ENCODE results near the gene LRFN4.

Gene LRFN4

DNA sequence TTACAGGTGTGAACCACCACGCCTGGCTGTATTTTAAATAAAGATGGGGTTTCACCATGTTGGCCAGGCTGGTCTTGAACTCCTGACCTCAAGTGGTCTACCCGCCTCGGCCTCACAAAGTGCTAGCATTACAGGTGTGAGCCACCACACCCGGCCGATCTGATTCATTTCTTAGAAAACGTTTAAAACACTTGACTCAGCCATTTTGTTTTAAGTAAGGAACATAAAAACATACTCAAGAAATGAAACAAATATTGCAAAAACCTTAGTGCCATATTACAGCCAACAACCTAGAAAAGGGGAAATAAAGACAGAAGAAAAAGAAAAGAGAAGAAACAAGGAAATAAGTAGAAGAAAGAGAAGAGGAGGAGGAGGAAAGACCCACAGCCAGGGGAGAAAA is 17.4 kb downstream of the LRFN4 start:
- TF ChIP-seq, protein P1, sequence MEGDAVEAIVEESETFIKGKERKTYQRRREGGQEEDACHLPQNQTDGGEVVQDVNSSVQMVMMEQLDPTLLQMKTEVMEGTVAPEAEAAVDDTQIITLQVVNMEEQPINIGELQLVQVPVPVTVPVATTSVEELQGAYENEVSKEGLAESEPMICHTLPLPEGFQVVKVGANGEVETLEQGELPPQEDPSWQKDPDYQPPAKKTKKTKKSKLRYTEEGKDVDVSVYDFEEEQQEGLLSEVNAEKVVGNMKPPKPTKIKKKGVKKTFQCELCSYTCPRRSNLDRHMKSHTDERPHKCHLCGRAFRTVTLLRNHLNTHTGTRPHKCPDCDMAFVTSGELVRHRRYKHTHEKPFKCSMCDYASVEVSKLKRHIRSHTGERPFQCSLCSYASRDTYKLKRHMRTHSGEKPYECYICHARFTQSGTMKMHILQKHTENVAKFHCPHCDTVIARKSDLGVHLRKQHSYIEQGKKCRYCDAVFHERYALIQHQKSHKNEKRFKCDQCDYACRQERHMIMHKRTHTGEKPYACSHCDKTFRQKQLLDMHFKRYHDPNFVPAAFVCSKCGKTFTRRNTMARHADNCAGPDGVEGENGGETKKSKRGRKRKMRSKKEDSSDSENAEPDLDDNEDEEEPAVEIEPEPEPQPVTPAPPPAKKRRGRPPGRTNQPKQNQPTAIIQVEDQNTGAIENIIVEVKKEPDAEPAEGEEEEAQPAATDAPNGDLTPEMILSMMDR (IDR thresholded peaks at IDR 0.05; ENCODE audit: control insufficient read depth, extremely low read depth, insufficient read depth): no peak
- no peak overlapping the region for H3K4me3 ChIP-seq (ENCODE audit: low read depth, low read length)
- no peak for DNase-seq (ENCODE audit: low read depth)

DNA sequence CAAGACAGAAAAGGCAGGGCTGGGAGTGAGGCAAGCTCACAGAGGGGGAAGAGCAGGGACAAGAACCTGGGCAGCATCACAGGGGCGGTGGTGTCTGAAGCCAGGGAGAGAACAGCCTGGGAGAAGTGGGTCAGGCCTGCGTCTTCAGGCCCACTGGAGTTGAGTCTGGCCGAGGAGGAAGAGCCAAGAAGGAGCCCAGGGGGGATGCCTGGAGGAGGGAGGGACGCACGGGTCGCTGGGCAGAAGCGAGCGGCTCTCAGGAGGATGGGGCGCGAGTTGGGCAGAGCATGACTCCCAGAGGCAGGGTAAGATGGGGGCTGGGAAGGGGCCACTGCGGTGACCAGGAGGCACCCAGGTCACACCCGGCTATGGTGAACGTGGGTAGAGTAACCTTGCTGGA is 18.5 kb downstream of the LRFN4 start:
- TF ChIP-seq, protein P1 (IDR thresholded peaks at IDR 0.05; ENCODE audit: control insufficient read depth, extremely low read depth, insufficient read depth): no peak
- DNase-seq (ENCODE audit: low read depth): no peak
- H3K4me3 ChIP-seq (ENCODE audit: low read depth, low read length): no peak overlapping the region

DNA sequence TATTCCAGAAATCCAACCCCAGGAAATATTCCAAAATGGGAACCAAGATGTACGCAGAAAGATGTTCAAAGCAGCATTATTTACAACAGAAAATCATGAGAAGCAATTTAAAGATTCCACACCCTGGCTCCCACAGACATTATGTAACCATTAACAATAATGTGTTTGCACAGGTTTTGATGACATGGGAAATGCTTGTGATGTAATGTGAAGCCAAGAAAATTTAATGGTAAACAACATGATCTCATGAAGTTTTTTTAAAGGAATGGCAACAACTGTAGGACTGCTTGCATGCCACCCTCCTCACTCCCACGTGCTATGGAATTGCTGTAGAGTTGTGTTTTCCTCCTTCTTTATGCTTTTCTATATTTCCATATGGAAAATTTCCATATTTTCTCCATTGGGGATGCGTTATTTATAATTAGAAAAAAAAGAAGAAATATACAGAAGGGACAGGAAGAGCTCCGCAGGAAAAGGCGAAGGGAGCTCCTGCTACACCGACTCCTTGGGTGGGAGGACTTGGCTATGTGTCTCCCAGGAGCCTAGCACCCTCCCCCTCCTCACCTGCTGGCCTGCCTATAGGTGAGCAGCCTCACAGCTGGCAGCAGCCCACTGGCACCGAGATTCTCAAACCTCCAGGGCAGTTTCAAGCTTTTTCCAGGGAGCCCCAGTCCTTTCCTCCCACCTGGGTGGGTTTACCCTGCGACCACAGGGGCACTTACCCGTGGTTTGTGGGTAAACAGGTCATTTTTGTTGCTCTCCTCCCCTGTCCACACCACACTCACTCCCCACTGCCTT is 20.9 kb downstream of the LRFN4 start:
- peak; percentile 85 for DNase-seq (ENCODE audit: low read depth)
- no peak overlapping the region for H3K4me3 ChIP-seq (ENCODE audit: low read depth, low read length)
- TF ChIP-seq, protein P1 (IDR thresholded peaks at IDR 0.05; ENCODE audit: control insufficient read depth, extremely low read depth, insufficient read depth): no peak

DNA sequence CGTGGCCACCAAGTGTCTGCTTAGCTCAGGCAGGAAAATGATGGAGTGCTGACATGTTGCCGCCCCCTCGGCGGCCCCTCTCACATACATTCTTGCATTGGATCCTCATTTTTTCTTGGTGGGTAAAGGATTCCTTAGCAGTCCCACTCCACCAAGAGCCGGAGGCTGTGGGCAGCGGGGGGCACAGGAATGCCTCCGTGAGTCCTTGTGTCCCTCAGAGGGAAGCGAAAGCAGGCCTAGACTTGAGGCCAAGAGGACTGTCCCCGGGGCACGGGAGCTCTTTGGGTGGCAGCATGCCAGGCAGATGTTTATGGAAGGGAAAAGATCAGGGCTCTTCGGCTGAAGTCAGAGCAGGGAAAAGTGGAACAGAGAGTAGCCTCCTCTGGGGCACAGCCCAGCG is 21.6 kb downstream of the LRFN4 start:
- DNase-seq (ENCODE audit: low read depth): no peak
- TF ChIP-seq, protein P1 (IDR thresholded peaks at IDR 0.05; ENCODE audit: control insufficient read depth, extremely low read depth, insufficient read depth): no peak

DNA sequence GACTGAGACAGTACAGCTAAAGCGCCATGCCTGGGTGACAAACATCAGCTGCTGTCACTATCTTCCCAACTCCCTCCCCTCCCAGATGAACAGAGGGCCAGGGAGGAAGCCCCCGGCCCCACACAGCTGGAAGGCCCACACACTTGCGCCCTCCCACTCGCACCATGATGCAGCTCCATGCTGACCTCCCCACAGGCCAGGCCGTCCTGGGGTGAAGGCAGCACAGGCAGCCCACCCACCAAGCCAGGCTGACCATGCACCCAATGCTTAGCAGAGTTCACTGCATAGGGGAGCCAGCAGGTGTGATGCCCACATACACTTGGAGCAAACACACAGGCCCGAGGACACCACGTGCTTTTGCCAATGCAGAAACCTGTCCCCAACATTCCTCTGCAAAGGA is 22.1 kb downstream of the LRFN4 start:
- no peak overlapping the region for H3K4me3 ChIP-seq (ENCODE audit: low read depth, low read length)
- TF ChIP-seq, protein P1 (IDR thresholded peaks at IDR 0.05; ENCODE audit: control insufficient read depth, extremely low read depth, insufficient read depth): no peak
- DNase-seq (ENCODE audit: low read depth): no peak

More for the DNA sequence above, 21.6 kb downstream of the LRFN4 start:
- no peak overlapping the region for H3K4me3 ChIP-seq (ENCODE audit: low read depth, low read length)

DNA sequence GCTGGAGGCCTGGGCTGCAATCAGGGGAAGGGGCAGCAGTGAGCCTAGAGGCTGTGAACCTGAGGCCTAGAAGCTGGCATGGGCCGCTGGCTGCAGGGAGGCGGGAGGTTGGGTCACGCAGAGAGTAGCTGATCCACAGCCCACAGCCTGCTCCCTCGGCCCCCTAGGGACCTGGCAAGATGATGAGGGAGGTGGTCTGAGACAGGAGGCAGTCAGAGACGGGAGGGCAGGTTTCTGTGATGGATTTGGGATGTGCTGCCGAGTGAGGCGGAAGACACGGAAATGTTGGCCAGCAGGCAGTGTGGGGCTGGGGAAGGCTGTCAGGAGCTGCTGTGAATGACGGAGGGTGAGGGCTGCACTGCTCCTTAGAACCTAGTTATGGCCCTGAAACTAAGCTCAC is 22.7 kb downstream of the LRFN4 start:
- TF ChIP-seq, protein P1 (IDR thresholded peaks at IDR 0.05; ENCODE audit: control insufficient read depth, extremely low read depth, insufficient read depth): no peak
- no peak for DNase-seq (ENCODE audit: low read depth)
- H3K4me3 ChIP-seq (ENCODE audit: low read depth, low read length): no peak overlapping the region

DNA sequence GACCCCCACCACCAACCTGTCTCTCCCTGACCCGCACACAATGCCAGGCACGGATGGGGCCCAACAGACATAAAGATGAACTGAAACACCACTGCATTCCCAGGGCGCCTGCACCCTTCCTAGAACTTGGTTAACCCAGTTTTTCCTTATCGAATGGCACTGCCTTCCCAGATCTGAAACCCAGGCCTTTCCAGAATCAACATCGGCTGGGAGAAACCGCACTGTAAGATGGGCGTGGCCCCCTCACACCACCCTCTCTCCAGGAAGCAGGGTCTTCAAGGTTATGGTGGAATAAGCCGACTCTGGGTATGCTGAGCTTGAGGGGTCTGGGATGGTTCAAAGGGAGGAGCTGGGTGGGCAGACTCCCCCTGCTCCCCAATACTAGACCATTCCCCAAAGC is 23.1 kb downstream of the LRFN4 start:
- DNase-seq (ENCODE audit: low read depth): no peak
- H3K4me3 ChIP-seq (ENCODE audit: low read depth, low read length): no peak overlapping the region
- TF ChIP-seq, protein P1 (IDR thresholded peaks at IDR 0.05; ENCODE audit: control insufficient read depth, extremely low read depth, insufficient read depth): no peak

All from LNCaP clone FGC (cell line).